Body of pancreas (tissue), 4 donors: Measurements from ENCODE around the gene ITPR2.

Experiments used
- CTCF ChIP-seq, 7 experiments: fragments of 450-650 bp in 4 of 7; fragments of 200-600 bp in 3 of 7; sonication (generic) in 3 of 7; IDR thresholded peaks; one replicate each; pipeline ENCODE4 v1.5.1; 2016 to 2019; ENCODE audit warnings: antibody characterized with exemption in 7 of 7
- POLR2A ChIP-seq, 3 donors: fragments of 450-650 bp; IDR thresholded peaks; one replicate each; pipeline ENCODE4 v1.6.1; 2016; ENCODE audit warnings: antibody characterized with exemption in 3 of 3, mild to moderate bottlenecking in 2 of 3

GRCh38 chr12:26331960-26332359 is 501.0 kb downstream of the ITPR2 start:
- TF ChIP-seq CTCF (IDR thresholded peaks at IDR 0.05) (no peak), POLR2A (IDR thresholded peaks at IDR 0.05) (no peak)
